ENCODE data around the gene SSNA1.
A peak's percentile ranks its signal among the peaks of the same experiment; 100 is the strongest.

The SSNA1 gene

GRCh38 chr9:137200311-137201204 lies 12.1 kb downstream of the SSNA1 start, which contains the start of gene TPRN:
Gene TPRN (minus strand): TSS chr9:137200741. CDS start chr9:137200711, 30 bp downstream.
- no peak within 1 kb of the TSS for H3K9ac ChIP-seq
- peaks cover 22% of the 10 kb centered on the region for H3K79me2 ChIP-seq
- H2AFZ ChIP-seq: peak within 1 kb of the TSS; percentile 70
- H3K27me3 ChIP-seq (ENCODE audit: control insufficient read depth, insufficient read depth, low read length): no peaks in the 10 kb centered on the region
- no peaks in the 10 kb centered on the region for H3K36me3 ChIP-seq (ENCODE audit: control insufficient read depth, insufficient read depth, low read length)
- H3K27ac ChIP-seq: peak within 1 kb of the TSS; percentile 47
- peaks cover 4% of the 10 kb centered on the region for H3K4me1 ChIP-seq
- H3K4me3 ChIP-seq (ENCODE audit: low read depth, low read length): peak within 1 kb of the TSS; percentile 59
- H3K9me3 ChIP-seq (ENCODE audit: control insufficient read depth, low read length): no peaks in the 10 kb centered on the region
- TF ChIP-seq CTCF (IDR thresholded peaks at IDR 0.05): no peak
- H3K4me2 ChIP-seq (ENCODE audit: low read length): peak within 1 kb of the TSS; percentile 69

- Histone ChIP-seq H3K4me2 (ENCODE audit: low read length) (peak overlapping the region; percentile 69), H3K79me2 (peaks cover 23% of the 10 kb centered on the region), H3K36me3 (ENCODE audit: control insufficient read depth, insufficient read depth, low read length) (no peaks in the 10 kb centered on the region), H3K9ac (no peak overlapping the region), H3K27ac (peak overlapping the region; percentile 47), H3K4me3 (ENCODE audit: low read depth, low read length) (peak overlapping the region; percentile 59), H3K9me3 (ENCODE audit: control insufficient read depth, low read length) (no peaks in the 10 kb centered on the region), H3K27me3 (ENCODE audit: control insufficient read depth, insufficient read depth, low read length) (no peaks in the 10 kb centered on the region), H3K4me1 (peaks cover 4% of the 10 kb centered on the region), H2AFZ (peak overlapping the region; percentile 70)
- no peak for TF ChIP-seq CTCF (IDR thresholded peaks at IDR 0.05)
Observed at GRCh38 chr9:137201205-137201868, 12.9 kb downstream of the SSNA1 start.

GRCh38 chr9:137202966-137203365 lies 14.5 kb downstream of the SSNA1 start:
- H3K9me3 ChIP-seq (ENCODE audit: control insufficient read depth, low read length): no peaks in the 10 kb centered on the region
- H3K4me3 ChIP-seq (ENCODE audit: low read depth, low read length): no peak overlapping the region
- H3K4me2 ChIP-seq (ENCODE audit: low read length): no peak overlapping the region
- no peak for TF ChIP-seq CTCF (IDR thresholded peaks at IDR 0.05)
- H3K27me3 ChIP-seq (ENCODE audit: control insufficient read depth, insufficient read depth, low read length): no peaks in the 10 kb centered on the region
- H2AFZ ChIP-seq: no peak overlapping the region
- H3K9ac ChIP-seq: no peak overlapping the region
- H3K79me2 ChIP-seq: peaks cover 21% of the 10 kb centered on the region
- H3K4me1 ChIP-seq: peaks cover 4% of the 10 kb centered on the region
- no peak overlapping the region for H3K27ac ChIP-seq
- H3K36me3 ChIP-seq (ENCODE audit: control insufficient read depth, insufficient read depth, low read length): no peaks in the 10 kb centered on the region

GRCh38 chr9:137204731-137205125 lies 16.3 kb downstream of the SSNA1 start:
- no peak overlapping the region for H2AFZ ChIP-seq
- TF ChIP-seq CTCF (IDR thresholded peaks at IDR 0.05): no peak
- no peak overlapping the region for H3K9ac ChIP-seq
- no peaks in the 10 kb centered on the region for H3K9me3 ChIP-seq (ENCODE audit: control insufficient read depth, low read length)
- no peak overlapping the region for H3K27ac ChIP-seq
- H3K4me2 ChIP-seq (ENCODE audit: low read length): peak overlapping the region; percentile 67
- H3K79me2 ChIP-seq: peaks cover 17% of the 10 kb centered on the region
- no peaks in the 10 kb centered on the region for H3K4me1 ChIP-seq
- H3K27me3 ChIP-seq (ENCODE audit: control insufficient read depth, insufficient read depth, low read length): no peaks in the 10 kb centered on the region
- H3K36me3 ChIP-seq (ENCODE audit: control insufficient read depth, insufficient read depth, low read length): no peaks in the 10 kb centered on the region
- peak overlapping the region; percentile 74 for H3K4me3 ChIP-seq (ENCODE audit: low read depth, low read length)
